Colonic mucosa (tissue), 4 donors: ENCODE measurements around the gene SLC48A1. TPM values are rescaled to one million over a fixed set of nuclear protein-coding genes. Genes with fewer than 3 reads are reported as not detected.

Source experiments
- DNase-seq: peaks from one replicate; pipeline ENCODE4 v3.0.0-alpha.2; 2020
- H3K27ac ChIP-seq: fragments of 200-600 bp; one replicate; pipeline ENCODE4 v1.8.0; 2021
- H3K27me3 ChIP-seq: fragments of 200-600 bp; one replicate; pipeline ENCODE4 v1.8.0; 2021
- H3K36me3 ChIP-seq: fragments of 200-600 bp; one replicate; pipeline ENCODE4 v1.8.0; 2021
- H3K4me1 ChIP-seq: fragments of 200-600 bp; one replicate; pipeline ENCODE4 v1.8.0; 2021; ENCODE audit warnings: mild to moderate bottlenecking
- H3K4me3 ChIP-seq: fragments of 200-600 bp; one replicate; pipeline ENCODE4 v1.8.0; 2021
- H3K9ac ChIP-seq, 2 donors: one replicate each; pipeline ENCODE4 v1.7.0; 2013; ENCODE audit warnings: control low read depth in 2 of 2, low read depth in 2 of 2, low read length in 2 of 2
- H3K9me3 ChIP-seq: fragments of 200-600 bp; one replicate; pipeline ENCODE4 v1.8.0; 2021
- intact Hi-C: fragments of 100-400 bp; cut with DNase I; formaldehyde crosslinking; loops from one replicate; pipeline ENCODE4 v1.14.1; 2022
- total RNA-seq, 2 donors: library from RNA; stranded (reverse); fragmentation: NEBNext Ultra II Directional in 1 of 2; extraction: Animal tissue kit (Norgen Biotek cat#: 25700) in 1 of 2; gene quantifications; one replicate each; pipeline ENCODE4 v1.2.1, GENCODE V29; 2021
- TF ChIP-seq, protein P1 (sequence below): fragments of 200-600 bp; IDR thresholded peaks from one replicate; pipeline ENCODE4 v1.8.0; 2022; ENCODE audit warnings: antibody characterized with exemption, mild to moderate bottlenecking
- donor health status: healthy.
- donor health status: DM: no; HTN: no; CAD: no.
- donor health status: DM: no; HTN: no; CAD: no.

SLC48A1 gene
- total RNA-seq, 2 donors from 2014 or later = 12.2 to 17.9 TPM

- DNase-seq = no peak
- no peak overlapping the region for H3K9ac ChIP-seq
- TF ChIP-seq, protein P1, sequence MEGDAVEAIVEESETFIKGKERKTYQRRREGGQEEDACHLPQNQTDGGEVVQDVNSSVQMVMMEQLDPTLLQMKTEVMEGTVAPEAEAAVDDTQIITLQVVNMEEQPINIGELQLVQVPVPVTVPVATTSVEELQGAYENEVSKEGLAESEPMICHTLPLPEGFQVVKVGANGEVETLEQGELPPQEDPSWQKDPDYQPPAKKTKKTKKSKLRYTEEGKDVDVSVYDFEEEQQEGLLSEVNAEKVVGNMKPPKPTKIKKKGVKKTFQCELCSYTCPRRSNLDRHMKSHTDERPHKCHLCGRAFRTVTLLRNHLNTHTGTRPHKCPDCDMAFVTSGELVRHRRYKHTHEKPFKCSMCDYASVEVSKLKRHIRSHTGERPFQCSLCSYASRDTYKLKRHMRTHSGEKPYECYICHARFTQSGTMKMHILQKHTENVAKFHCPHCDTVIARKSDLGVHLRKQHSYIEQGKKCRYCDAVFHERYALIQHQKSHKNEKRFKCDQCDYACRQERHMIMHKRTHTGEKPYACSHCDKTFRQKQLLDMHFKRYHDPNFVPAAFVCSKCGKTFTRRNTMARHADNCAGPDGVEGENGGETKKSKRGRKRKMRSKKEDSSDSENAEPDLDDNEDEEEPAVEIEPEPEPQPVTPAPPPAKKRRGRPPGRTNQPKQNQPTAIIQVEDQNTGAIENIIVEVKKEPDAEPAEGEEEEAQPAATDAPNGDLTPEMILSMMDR = no peak
- no peaks in the 10 kb centered on the region for H3K36me3 ChIP-seq
- H3K27ac ChIP-seq = no peak overlapping the region
- H3K27me3 ChIP-seq = no peaks in the 10 kb centered on the region
- intact Hi-C loops = no loop called here
- H3K9me3 ChIP-seq = no peaks in the 10 kb centered on the region
- no peak overlapping the region for H3K4me3 ChIP-seq
- H3K4me1 ChIP-seq = no peaks in the 10 kb centered on the region
Measured at GRCh38 chr12:47797441-47797840, 24.4 kb downstream of the SLC48A1 start.

DNA sequence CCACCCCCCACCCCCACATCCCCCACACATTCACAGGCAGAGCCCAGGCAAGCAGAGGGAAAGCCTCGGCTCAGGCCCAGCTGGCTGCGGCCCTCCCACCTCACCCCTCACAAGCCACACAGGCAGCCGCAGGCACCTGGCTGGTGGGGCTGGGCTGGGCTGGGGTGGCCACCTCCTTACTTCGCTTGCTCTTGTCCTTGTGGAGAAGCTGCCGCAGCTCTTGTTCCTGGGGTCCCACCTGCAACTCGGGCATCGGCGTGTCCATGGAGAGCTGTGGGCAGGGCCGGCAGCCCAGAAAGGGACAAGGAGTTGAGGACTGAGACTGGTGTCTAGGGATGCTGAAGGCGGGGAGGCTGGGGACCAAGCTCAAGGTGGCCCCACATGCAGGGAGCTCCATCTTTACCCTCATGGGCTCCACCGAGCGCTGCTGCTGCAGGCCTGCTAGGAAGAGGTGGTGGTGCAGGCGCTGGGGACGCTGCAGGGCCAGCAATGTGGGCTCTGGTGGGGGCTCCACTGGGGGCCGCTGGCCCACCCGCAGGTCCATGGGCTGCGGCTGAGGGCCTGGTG, 25.4 kb downstream of the SLC48A1 start:
- no peak for DNase-seq
- TF ChIP-seq, protein P1 = no peak
- no peak overlapping the region for H3K9ac ChIP-seq
- no peaks in the 10 kb centered on the region for H3K36me3 ChIP-seq
- intact Hi-C loops = no loop called here
- no peaks in the 10 kb centered on the region for H3K4me1 ChIP-seq
- H3K27me3 ChIP-seq = no peaks in the 10 kb centered on the region
- no peaks in the 10 kb centered on the region for H3K9me3 ChIP-seq
- H3K4me3 ChIP-seq = no peak overlapping the region
- H3K27ac ChIP-seq = no peak overlapping the region

DNA sequence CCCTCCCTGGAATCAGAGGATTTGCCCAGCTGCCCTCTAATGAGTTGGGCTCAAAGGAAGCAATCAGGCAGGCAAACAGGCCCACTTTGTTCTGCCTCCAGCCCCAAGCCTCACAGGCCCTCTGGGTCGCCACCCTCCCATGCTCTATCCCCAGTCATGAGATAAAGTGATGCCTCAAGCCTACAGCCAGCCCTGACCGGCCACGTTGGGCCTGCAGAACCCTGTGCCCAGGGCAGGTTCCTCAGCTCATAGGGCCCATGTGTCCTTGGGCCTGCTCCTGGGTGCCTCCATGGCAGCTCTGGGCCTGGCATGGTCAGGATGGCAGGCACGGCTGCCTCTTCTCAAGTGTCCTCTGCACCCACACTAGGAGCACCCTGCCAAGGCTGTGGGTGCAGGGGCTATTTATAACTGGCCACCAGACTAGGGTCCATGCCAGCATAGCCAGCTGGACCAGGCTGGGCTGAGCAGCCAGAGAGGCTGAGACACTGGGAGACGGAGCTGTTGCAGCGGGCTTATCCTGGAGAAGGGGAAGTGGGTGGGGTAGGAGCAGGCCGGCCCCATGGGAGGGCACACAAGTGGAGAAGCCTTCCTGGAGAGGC, 26.4 kb downstream of the SLC48A1 start:
- no peak for DNase-seq
- Histone ChIP-seq H3K9ac (no peak overlapping the region), H3K27ac (no peak overlapping the region), H3K9me3 (no peaks in the 10 kb centered on the region), H3K4me1 (no peaks in the 10 kb centered on the region), H3K36me3 (no peaks in the 10 kb centered on the region), H3K4me3 (no peak overlapping the region), H3K27me3 (no peaks in the 10 kb centered on the region)
- intact Hi-C loops = no loop called here
- TF ChIP-seq, protein P1 = no peak

DNA sequence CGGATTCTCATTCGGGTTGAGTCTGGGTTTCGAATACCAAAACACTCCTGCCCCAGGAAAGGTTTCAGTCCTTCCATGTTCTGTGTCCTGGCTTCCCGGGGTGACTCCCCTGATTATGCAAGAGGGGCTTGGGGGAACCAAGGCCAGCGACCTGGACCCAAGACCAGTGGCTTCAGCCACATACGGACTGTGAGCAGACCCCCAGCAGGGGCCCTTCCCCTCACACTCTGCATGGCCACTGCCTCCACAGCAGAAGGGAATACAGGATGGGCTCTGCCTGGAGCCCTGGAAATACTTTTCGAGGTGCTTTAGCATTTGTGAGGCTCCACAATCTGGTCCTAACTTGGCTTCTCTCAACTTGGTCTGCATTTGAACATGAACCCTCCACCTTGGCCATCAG, 27.5 kb downstream of the SLC48A1 start:
- intact Hi-C loops = loop anchor here (5.0 kb wide), 1 partner anchor 37 kb away; no protein-coding TSS in a partner anchor
- Histone ChIP-seq H3K4me1 (no peaks in the 10 kb centered on the region), H3K36me3 (no peaks in the 10 kb centered on the region)

GRCh38 chr12:47801170-47801903, 28.3 kb downstream of the SLC48A1 start:
- no peaks in the 10 kb centered on the region for H3K36me3 ChIP-seq

More for the DNA sequence above, 27.5 kb downstream of the SLC48A1 start:
- Histone ChIP-seq H3K27ac (no peak overlapping the region), H3K27me3 (no peaks in the 10 kb centered on the region), H3K9ac (no peak overlapping the region), H3K9me3 (no peaks in the 10 kb centered on the region), H3K4me3 (no peak overlapping the region)
- no peak for DNase-seq
- TF ChIP-seq, protein P1 = no peak

More at GRCh38 chr12:47801170-47801903, 28.3 kb downstream of the SLC48A1 start:
- Histone ChIP-seq H3K27me3 (no peaks in the 10 kb centered on the region), H3K9me3 (no peaks in the 10 kb centered on the region), H3K4me3 (no peak overlapping the region), H3K9ac (no peak overlapping the region), H3K27ac (no peak overlapping the region), H3K4me1 (peaks cover 4% of the 10 kb centered on the region)
- intact Hi-C loops = loop anchor here (5.0 kb wide), 1 partner anchor 36 kb away; no protein-coding TSS in a partner anchor
- DNase-seq = no peak
- TF ChIP-seq, protein P1 = no peak
